Lower leg skin (tissue), 3 donors: ENCODE data around the gene AFF1.

ENCODE experiments used
- CTCF ChIP-seq, 3 donors: fragments of 450-650 bp; IDR thresholded peaks; one replicate each; pipeline ENCODE4 v1.5.1; 2016; ENCODE audit warnings: antibody characterized with exemption in 3 of 3, mild to moderate bottlenecking in 3 of 3, moderate library complexity in 2 of 3
- POLR2A ChIP-seq, 2 donors: fragments of 450-650 bp; IDR thresholded peaks; one replicate each; pipeline ENCODE4 v1.6.1; 2016 to 2017; ENCODE audit warnings: antibody characterized with exemption in 2 of 2, mild to moderate bottlenecking in 1 of 2, moderate library complexity in 1 of 2

GRCh38 chr4:87097075-87097474 lies 162.3 kb downstream of the AFF1 start:
- TF ChIP-seq CTCF (IDR thresholded peaks at IDR 0.05) (no peak), POLR2A (IDR thresholded peaks at IDR 0.05) (no peak)
